ENCODE measurements around the gene GNPDA1.

Gene GNPDA1

GRCh38 chr5:141960018-141960417 lies 52.8 kb downstream of the GNPDA1 start:
- H3K27ac ChIP-seq: no peak overlapping the region
- TF ChIP-seq CTCF (conservative IDR thresholded peaks at IDR 0.05; ENCODE audit: low read depth): no peak; the same call in 1 of the 2 replicates
- ChIA-PET CTCF (interaction anchor here (0.5 to 7.2 kb wide), 54 partner anchors 9 to 555 kb away, joined by 3 to 102 read pairs (median 5); partner anchors contain the start of genes DELE1, PCDH1 and RNF14), POLR2A (ENCODE audit: low non-redundant PET) (interaction anchor here (0.6 to 1.0 kb wide), 2 partner anchors 9 to 92 kb away, joined by 4 to 7 read pairs; partner anchors contain the start of gene RNF14)
- no peak for DNase-seq (ENCODE audit: low spot score)

- no peak for TF ChIP-seq CTCF (conservative IDR thresholded peaks at IDR 0.05; ENCODE audit: low read depth)
- no peak overlapping the region for H3K27ac ChIP-seq
- POLR2A ChIA-PET (ENCODE audit: low non-redundant PET): interaction anchor here (0.7 kb wide), 1 partner anchor 122 kb away, joined by 3 read pairs; no protein-coding TSS in a partner anchor
- CTCF ChIA-PET: interaction anchor here (0.6 to 7.2 kb wide), 6 partner anchors 11 to 321 kb away, joined by 3 to 102 read pairs (median 27); partner anchors contain the start of genes PCDH1 and RNF14
- no peak for DNase-seq (ENCODE audit: low spot score)
Observed at GRCh38 chr5:141958546-141959172, 54.2 kb downstream of the GNPDA1 start.

GRCh38 chr5:141958113-141958512 lies 54.7 kb downstream of the GNPDA1 start, which contains the start of gene PCDH12:
PCDH12 (minus strand) TSS chr5:141958202; CDS start chr5:141957851, 351 bp downstream.
- POLR2A ChIA-PET (ENCODE audit: low non-redundant PET): interaction anchor here (0.7 kb wide), 1 partner anchor 121 kb away, joined by 3 read pairs; no protein-coding TSS in a partner anchor
- no peak for DNase-seq (ENCODE audit: low spot score)
- H3K27ac ChIP-seq: no peak within 1 kb of the TSS
- CTCF ChIA-PET: interaction anchor here (0.8 to 7.2 kb wide), 2 partner anchors 185 to 265 kb away, joined by 3 to 102 read pairs; no protein-coding TSS in a partner anchor
- no peak for TF ChIP-seq CTCF (conservative IDR thresholded peaks at IDR 0.05; ENCODE audit: low read depth)

GRCh38 chr5:141957367-141957996 lies 55.3 kb downstream of the GNPDA1 start:
- POLR2A ChIA-PET (ENCODE audit: low non-redundant PET): no interaction called here
- no peak for TF ChIP-seq CTCF (conservative IDR thresholded peaks at IDR 0.05; ENCODE audit: low read depth)
- DNase-seq (ENCODE audit: low spot score): no peak
- CTCF ChIA-PET: interaction anchor here (0.6 to 7.2 kb wide), 2 partner anchors 264 to 646 kb away, joined by 3 to 102 read pairs; no protein-coding TSS in a partner anchor
- no peak overlapping the region for H3K27ac ChIP-seq

GRCh38 chr5:141954194-141954593 lies 58.6 kb downstream of the GNPDA1 start:
- ChIA-PET CTCF (interaction anchor here (0.6 to 1.1 kb wide), 4 partner anchors 17 to 1158 kb away, joined by 3 to 4 read pairs (median 3); no protein-coding TSS in a partner anchor), POLR2A (ENCODE audit: low non-redundant PET) (no interaction called here)

More at GRCh38 chr5:141954194-141954593, 58.6 kb downstream of the GNPDA1 start:
- no peak for DNase-seq (ENCODE audit: low spot score)
- no peak for TF ChIP-seq CTCF (conservative IDR thresholded peaks at IDR 0.05; ENCODE audit: low read depth)
- H3K27ac ChIP-seq: no peak overlapping the region

All from RWPE1 (cell line).